IMR-90 (cell line): ENCODE results near the gene FRAS1. TPM values are rescaled to one million over a fixed set of nuclear protein-coding genes. Genes with fewer than 3 reads are reported as not detected.

ENCODE experiments used
- ATAC-seq: fragments of 200-7000 bp; cut with Tn5 transposase; 2 replicates; pipeline ENCODE4 v1.9.1; 2020; ENCODE audit warnings: low read depth, mild to moderate bottlenecking, moderate library complexity
- BruUV-seq: library from RNA; stranded (reverse); fragments of 400-500 nt; replicated peaks from 2 replicates; lab custom pipeline; 2021; lab: Mats Ljungman, UMichigan
- CTCF ChIA-PET: fragments of 300-600 bp; formaldehyde crosslinking; extraction: SDS; loops from one replicate; lab custom pipeline; 2021; ENCODE audit warnings: antibody characterized with exemption; lab: Yijun Ruan, JAX
- POLR2A ChIA-PET: fragments of 300-600 bp; sonication (Branson Sonifier 250); formaldehyde crosslinking; loops from one replicate; lab custom pipeline; 2022; ENCODE audit warnings: antibody characterized with exemption; ENCODE audit not compliant: unreplicated experiment; lab: Charles Lee
- DNase-seq: peaks from one replicate; pipeline ENCODE4 v3.0.0; 2013
- H2AFZ ChIP-seq: replicated peaks from 2 replicates; pipeline ENCODE3; 2013; ENCODE audit warnings: low read length, mild to moderate bottlenecking; ENCODE audit not compliant: poor library complexity
- H2AK5ac ChIP-seq: 2 replicates; pipeline ENCODE4 v1.6.1; 2013; ENCODE audit warnings: low read depth, low read length, inconsistent platforms
- H2AK9ac ChIP-seq: replicated peaks from 2 replicates; pipeline ENCODE3; 2013; ENCODE audit warnings: mild to moderate bottlenecking, low read depth, low read length, moderate library complexity; ENCODE audit not compliant: poor library complexity
- H2BK120ac ChIP-seq: 2 replicates; pipeline ENCODE4 v1.6.1; 2013; ENCODE audit warnings: low read depth, low read length, inconsistent platforms
- H2BK15ac ChIP-seq: 3 replicates; pipeline ENCODE4 v1.6.1; 2013; ENCODE audit warnings: low read depth, low read length, inconsistent platforms
- H2BK20ac ChIP-seq: 2 replicates; pipeline ENCODE4 v1.6.1; 2013; ENCODE audit warnings: low read depth, mild to moderate bottlenecking, inconsistent platforms, low read length, moderate library complexity
- H2BK5ac ChIP-seq: 2 replicates; pipeline ENCODE4 v1.6.1; 2013; ENCODE audit warnings: mild to moderate bottlenecking, low read depth, low read length, inconsistent platforms; ENCODE audit not compliant: poor library complexity, severe bottlenecking
- H3K14ac ChIP-seq: replicated peaks from 2 replicates; pipeline ENCODE4 v1.6.1; 2013; ENCODE audit warnings: low read depth, low read length, inconsistent platforms
- H3K18ac ChIP-seq: 2 replicates; pipeline ENCODE4 v1.6.1; 2013; ENCODE audit warnings: low read depth, low read length, control low read depth
- H3K23ac ChIP-seq: 2 replicates; pipeline ENCODE4 v1.6.1; 2013; ENCODE audit warnings: low read depth, low read length, inconsistent platforms
- H3K27ac ChIP-seq: 2 replicates; pipeline ENCODE4 v1.5.1; 2013; ENCODE audit warnings: mild to moderate bottlenecking, control low read depth, low read length; ENCODE audit not compliant: insufficient read depth
- H3K27me3 ChIP-seq: 2 replicates; pipeline ENCODE4 v1.6.1; 2013; ENCODE audit warnings: low read length; ENCODE audit not compliant: control insufficient read depth, insufficient read depth
- H3K36me3 ChIP-seq: 2 replicates; pipeline ENCODE4 v1.6.1; 2013; ENCODE audit warnings: low read length, mixed read lengths; ENCODE audit not compliant: control insufficient read depth, insufficient read depth
- H3K4ac ChIP-seq: 2 replicates; pipeline ENCODE4 v1.6.1; 2013; ENCODE audit warnings: low read depth, low read length, inconsistent platforms
- H3K4me1 ChIP-seq: 2 replicates; pipeline ENCODE4 v1.6.1; 2013; ENCODE audit warnings: low read length, mixed read lengths; ENCODE audit not compliant: control insufficient read depth, insufficient read depth
- H3K4me2 ChIP-seq: 2 replicates; pipeline ENCODE4 v1.6.1; 2013; ENCODE audit warnings: low read depth, mild to moderate bottlenecking, control low read depth, low read length, moderate library complexity
- H3K4me3 ChIP-seq: 2 replicates; pipeline ENCODE4 v1.5.1; 2013; ENCODE audit warnings: low read depth, mild to moderate bottlenecking, control low read depth, low read length, moderate library complexity; ENCODE audit not compliant: insufficient read depth
- H3K56ac ChIP-seq: 2 replicates; pipeline ENCODE4 v1.6.1; 2013; ENCODE audit warnings: low read length, inconsistent platforms; ENCODE audit not compliant: insufficient read depth; ENCODE audit errors: extremely low read depth
- H3K79me1 ChIP-seq, 2 experiments: 2 replicates each; pipeline ENCODE4 v1.6.1; 2013; ENCODE audit warnings: low read length in 2 of 2, inconsistent platforms in 1 of 2, low read depth in 1 of 2
- H3K9ac ChIP-seq: 2 replicates; pipeline ENCODE4 v1.6.1; 2013; ENCODE audit warnings: low read depth, low read length, control low read depth
- H3K9me1 ChIP-seq: 2 replicates; pipeline ENCODE4 v1.6.1; 2013; ENCODE audit warnings: low read length, inconsistent platforms; ENCODE audit not compliant: insufficient read depth
- H3K9me3 ChIP-seq: 2 replicates; pipeline ENCODE4 v1.6.1; 2013; ENCODE audit warnings: low read length; ENCODE audit not compliant: control insufficient read depth, insufficient read depth
- H4K20me1 ChIP-seq: 2 replicates; pipeline ENCODE4 v1.6.1; 2013; ENCODE audit warnings: low read length, inconsistent platforms; ENCODE audit not compliant: insufficient read depth
- H4K5ac ChIP-seq: 2 replicates; pipeline ENCODE4 v1.6.1; 2013; ENCODE audit warnings: mild to moderate bottlenecking, low read depth, low read length, control low read depth
- H4K8ac ChIP-seq, 2 experiments: 2 replicates each; pipeline ENCODE4 v1.6.1; 2013; ENCODE audit warnings: low read depth in 2 of 2, low read length in 2 of 2, control low read depth in 1 of 2, inconsistent platforms in 1 of 2
- H4K91ac ChIP-seq: 2 replicates; pipeline ENCODE4 v1.6.1; 2013; ENCODE audit warnings: low read depth, low read length, inconsistent platforms; ENCODE audit not compliant: insufficient read depth
- BHLHE40 ChIP-seq: fragments of 150-350 bp; IDR thresholded peaks from 2 replicates; pipeline ENCODE4 v1.6.1; 2016; ENCODE audit warnings: mild to moderate bottlenecking, low read depth, low read length
- CEBPB ChIP-seq: IDR thresholded peaks from 2 replicates; pipeline ENCODE4 v1.6.1; 2012; ENCODE audit warnings: low read depth, low read length, improper control_type of control experiment
- CHD1 ChIP-seq: IDR thresholded peaks from 2 replicates; pipeline ENCODE4 v1.6.1; 2012; ENCODE audit warnings: low read depth, low read length, improper control_type of control experiment
- CTCF ChIP-seq: conservative IDR thresholded peaks from 2 replicates; pipeline ENCODE4 v1.5.1; 2012; ENCODE audit warnings: mild to moderate bottlenecking, low read depth, low read length, improper control_type of control experiment
- FOS ChIP-seq: fragments of 150-350 bp; IDR thresholded peaks from 2 replicates; pipeline ENCODE4 v1.6.1; 2016; ENCODE audit warnings: low read depth, low read length
- MAFK ChIP-seq: IDR thresholded peaks from 2 replicates; pipeline ENCODE4 v1.6.1; 2012; ENCODE audit warnings: low read depth, low read length, improper control_type of control experiment
- MAZ ChIP-seq: IDR thresholded peaks from 2 replicates; pipeline ENCODE4 v1.6.1; 2012; ENCODE audit warnings: low read depth, mild to moderate bottlenecking, low read length, improper control_type of control experiment, moderate library complexity, borderline replicate concordance
- MXI1 ChIP-seq: IDR thresholded peaks from 2 replicates; pipeline ENCODE4 v1.6.1; 2012; ENCODE audit warnings: low read depth, mild to moderate bottlenecking, low read length, moderate library complexity, borderline replicate concordance
- NFE2L2 ChIP-seq: fragments of 150-350 bp; IDR thresholded peaks from 2 replicates; pipeline ENCODE4 v1.6.1; 2016; ENCODE audit warnings: low read depth, mild to moderate bottlenecking, low read length
- POLR2A ChIP-seq: IDR thresholded peaks from 2 replicates; pipeline ENCODE4 v1.6.1; 2012; ENCODE audit warnings: mild to moderate bottlenecking, low read depth, low read length
- RAD21 ChIP-seq: IDR thresholded peaks from 2 replicates; pipeline ENCODE4 v1.6.1; 2012; ENCODE audit warnings: low read length, improper control_type of control experiment
- RCOR1 ChIP-seq: IDR thresholded peaks from 2 replicates; pipeline ENCODE4 v1.6.1; 2012; ENCODE audit warnings: mild to moderate bottlenecking, low read length, improper control_type of control experiment; ENCODE audit not compliant: insufficient replicate concordance
- RFX5 ChIP-seq: IDR thresholded peaks from 2 replicates; pipeline ENCODE4 v1.8.0; 2012; ENCODE audit warnings: low read depth, mild to moderate bottlenecking, low read length, moderate library complexity
- SMC3 ChIP-seq: fragments of 150-350 bp; IDR thresholded peaks from 2 replicates; pipeline ENCODE4 v1.6.1; 2016; ENCODE audit warnings: low read depth, mild to moderate bottlenecking, antibody characterized with exemption, low read length, moderate library complexity
- WGBS, 2 experiments: methylation state at CpG; one replicate each; pipeline versions ENCODE4 v1.1.5 to v1.1.7; 2013; ENCODE audit warnings: missing lambda C conversion rate in 2 of 2; ENCODE audit not compliant: insufficient read length in 1 of 2; ENCODE audit errors: extremely low coverage in 2 of 2; 5-methylcytosine and 5-hydroxymethylcytosine counted together
- dilution Hi-C: fragments of 300-500 bp; cut with HindIII; formaldehyde crosslinking; loops from one replicate; pipeline ENCODE4 v1.14.3; 2018; ENCODE audit warnings: low sequenced_read_pairs; ENCODE audit not compliant: unreplicated experiment
- in situ Hi-C: fragments of 300-500 bp; cut with MboI; formaldehyde crosslinking; loops from 3 replicates; pipeline ENCODE4 v1.14.3; 2019; ENCODE audit warnings: low sequenced_read_pairs, inconsistent platforms, mixed read lengths
- intact Hi-C: fragments of 100-400 bp; cut with micrococcal nuclease; formaldehyde crosslinking; loops from 2 replicates; pipeline ENCODE4 v1.10.0; 2022
- polyA plus RNA-seq, 3 experiments: library from polyadenylated mRNA; depleted of rRNA; stranded (reverse); fragments of >200 nt; gene quantifications; 2 replicates each; pipeline ENCODE4 v1.2.3, GENCODE V29; 2012; ENCODE audit warnings: low replicate concordance in 1 of 3
- total RNA-seq: library from RNA; depleted of rRNA; stranded (reverse); fragments of >200 nt; gene quantifications from 2 replicates; pipeline ENCODE4 v1.2.3, GENCODE V29; 2012
- TF ChIP-seq, protein P1 (sequence below): fragments of 150-350 bp; IDR thresholded peaks from 2 replicates; pipeline ENCODE4 v1.6.1; 2017; ENCODE audit warnings: mild to moderate bottlenecking, antibody characterized with exemption, low read length, low read depth
- TF ChIP-seq, protein P2 (sequence below): fragments of 150-350 bp; IDR thresholded peaks from 2 replicates; pipeline ENCODE4 v1.6.1; 2016; ENCODE audit warnings: low read depth, mild to moderate bottlenecking, low read length, moderate library complexity, borderline replicate concordance

The FRAS1 gene
- total and polyA plus RNA-seq, 2 of the 4 experiments (the other 2 are of a cell fraction): under 0.01 to 0.03 TPM

- Histone ChIP-seq H2BK20ac (no peak overlapping the region), H3K4me1 (no peaks in the 10 kb centered on the region), H2BK5ac (no peak overlapping the region), H3K36me3 (no peaks in the 10 kb centered on the region), H3K9me3 (no peaks in the 10 kb centered on the region), H3K9ac (no peak overlapping the region), H3K56ac (no peak overlapping the region), H2AK5ac (no peak overlapping the region), H2AK9ac (no peak overlapping the region), H2BK120ac (no peak overlapping the region), H3K4ac (no peak overlapping the region), H2BK15ac (no peak overlapping the region), H3K23ac (no peak overlapping the region), H3K4me2 (no peak overlapping the region), H3K79me1 (no peaks in the 10 kb centered on the region), H3K27ac (no peak overlapping the region), H3K14ac (no peak overlapping the region), H2AFZ (no peak overlapping the region), H3K9me1 (no peaks in the 10 kb centered on the region), H4K5ac (no peak overlapping the region), H3K4me3 (no peak overlapping the region), H3K18ac (no peak overlapping the region), H4K8ac (no peak overlapping the region), H3K27me3 (no peaks in the 10 kb centered on the region; the same call in 1 of the 2 replicates), H4K91ac (no peak overlapping the region), H4K20me1 (no peaks in the 10 kb centered on the region)
- TF ChIP-seq MAZ: no peak
- TF ChIP-seq MXI1: no peak
- TF ChIP-seq, protein P1, sequence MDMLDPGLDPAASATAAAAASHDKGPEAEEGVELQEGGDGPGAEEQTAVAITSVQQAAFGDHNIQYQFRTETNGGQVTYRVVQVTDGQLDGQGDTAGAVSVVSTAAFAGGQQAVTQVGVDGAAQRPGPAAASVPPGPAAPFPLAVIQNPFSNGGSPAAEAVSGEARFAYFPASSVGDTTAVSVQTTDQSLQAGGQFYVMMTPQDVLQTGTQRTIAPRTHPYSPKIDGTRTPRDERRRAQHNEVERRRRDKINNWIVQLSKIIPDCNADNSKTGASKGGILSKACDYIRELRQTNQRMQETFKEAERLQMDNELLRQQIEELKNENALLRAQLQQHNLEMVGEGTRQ: no peak
- TF ChIP-seq, protein P2, sequence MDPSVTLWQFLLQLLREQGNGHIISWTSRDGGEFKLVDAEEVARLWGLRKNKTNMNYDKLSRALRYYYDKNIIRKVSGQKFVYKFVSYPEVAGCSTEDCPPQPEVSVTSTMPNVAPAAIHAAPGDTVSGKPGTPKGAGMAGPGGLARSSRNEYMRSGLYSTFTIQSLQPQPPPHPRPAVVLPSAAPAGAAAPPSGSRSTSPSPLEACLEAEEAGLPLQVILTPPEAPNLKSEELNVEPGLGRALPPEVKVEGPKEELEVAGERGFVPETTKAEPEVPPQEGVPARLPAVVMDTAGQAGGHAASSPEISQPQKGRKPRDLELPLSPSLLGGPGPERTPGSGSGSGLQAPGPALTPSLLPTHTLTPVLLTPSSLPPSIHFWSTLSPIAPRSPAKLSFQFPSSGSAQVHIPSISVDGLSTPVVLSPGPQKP: no peak
- TF ChIP-seq RFX5: no peak
- no peak for TF ChIP-seq NFE2L2
- TF ChIP-seq RAD21: no peak
- no peak for TF ChIP-seq BHLHE40
- no peak for TF ChIP-seq MAFK
- TF ChIP-seq RCOR1: no peak
- TF ChIP-seq CEBPB: no peak
- TF ChIP-seq FOS: no peak
- no peak for TF ChIP-seq POLR2A
- TF ChIP-seq SMC3: no peak
- TF ChIP-seq CHD1: no peak
- TF ChIP-seq CTCF: no peak
- no CpG with 5 or more reads among the region's 6 CpGs for WGBS, 2 experiments
- no TSS peak for BruUV-seq
- CTCF ChIA-PET: no interaction called here
- in situ Hi-C loops: no loop called here
- intact Hi-C loops: no loop called here
- ATAC-seq (no peak), DNase-seq (no peak)
- dilution Hi-C loops: no loop called here
- POLR2A ChIA-PET: no interaction called here
Measured at GRCh38 chr4:78210694-78211410, 153.7 kb downstream of the FRAS1 start.
